ENCODE measurements around the gene CFAP45.
"Not testable (repeated sequence)": the region's sequence is repeated elsewhere in the genome, so short reads cannot be mapped to it uniquely, and the experiment has no call there.

Gene CFAP45

GRCh38 chr1:159904036-159904435 lies 4.1 kb upstream of the CFAP45 start:
- not testable (repeated sequence) for DNase-seq

GRCh38 chr1:159902541-159902940 lies 2.6 kb upstream of the CFAP45 start:
- DNase-seq = no peak

GRCh38 chr1:159900755-159901360 lies 893 bp upstream of the CFAP45 start:
- DNase-seq = no peak

GRCh38 chr1:159899634-159900033 lies 331 bp downstream of the CFAP45 start:
- not testable (repeated sequence) for DNase-seq

- DNase-seq = no peak
Observed at GRCh38 chr1:159898527-159898926, 1.4 kb downstream of the CFAP45 start.

- peak; percentile 17 for DNase-seq
Observed at GRCh38 chr1:159897962-159898361, 2.0 kb downstream of the CFAP45 start.

- DNase-seq = no peak
Observed at GRCh38 chr1:159896546-159896930, 3.4 kb downstream of the CFAP45 start.

GRCh38 chr1:159895836-159896545 lies 4.0 kb downstream of the CFAP45 start:
- DNase-seq = no peak

- DNase-seq = no peak
Observed at GRCh38 chr1:159895286-159895685, 4.7 kb downstream of the CFAP45 start.

- DNase-seq = no peak
Observed at GRCh38 chr1:159892944-159893343, 7.0 kb downstream of the CFAP45 start.

- peak; percentile 86 for DNase-seq
Observed at GRCh38 chr1:159891275-159892157, 8.4 kb downstream of the CFAP45 start.

- no peak for DNase-seq
Observed at GRCh38 chr1:159890390-159890789, 9.6 kb downstream of the CFAP45 start.

GRCh38 chr1:159889821-159890252 lies 10.1 kb downstream of the CFAP45 start:
- DNase-seq = no peak

- no peak for DNase-seq
Observed at GRCh38 chr1:159889202-159889601, 10.8 kb downstream of the CFAP45 start.

GRCh38 chr1:159884296-159884695 lies 15.7 kb downstream of the CFAP45 start:
- DNase-seq = no peak

GRCh38 chr1:159883134-159883533 lies 16.8 kb downstream of the CFAP45 start:
- no peak for DNase-seq

- DNase-seq = no peak
Observed at GRCh38 chr1:159882527-159882862, 17.5 kb downstream of the CFAP45 start.

GRCh38 chr1:159881622-159882526 lies 18.1 kb downstream of the CFAP45 start:
- peak; percentile 46 for DNase-seq

GRCh38 chr1:159880430-159880829 lies 19.5 kb downstream of the CFAP45 start:
- DNase-seq = no peak

- DNase-seq = no peak
Observed at GRCh38 chr1:159879977-159880376, 20.0 kb downstream of the CFAP45 start.

GRCh38 chr1:159879136-159879535 lies 20.8 kb downstream of the CFAP45 start:
- DNase-seq = no peak

- no peak for DNase-seq
Observed at GRCh38 chr1:159877695-159878444, 22.1 kb downstream of the CFAP45 start.

All from CD4-positive, alpha-beta T cell treated with Interleukin-21 for 1 hour (primary cell).